PFSK-1 (cell line): ENCODE results near the gene SND1.

Experiments
- SIN3A ChIP-seq: IDR thresholded peaks from 2 replicates; pipeline ENCODE4 v1.6.1; 2012; ENCODE audit warnings: mild to moderate bottlenecking, low read length, moderate library complexity, borderline replicate concordance; ENCODE audit not compliant: insufficient read depth
- TAF1 ChIP-seq: IDR thresholded peaks from 2 replicates; pipeline ENCODE4 v1.6.1; 2012; ENCODE audit warnings: low read length, control low read depth, borderline replicate concordance; ENCODE audit not compliant: insufficient read depth
- TF ChIP-seq, protein P1 (sequence below), 2 experiments: IDR thresholded peaks; 2 replicates each; pipeline versions ENCODE4 v1.6.1 to v1.8.0; 2011 to 2012; ENCODE audit warnings: low read depth in 2 of 2, low read length in 2 of 2, control low read depth in 1 of 2, inconsistent platforms in 1 of 2, mild to moderate bottlenecking in 1 of 2, moderate library complexity in 1 of 2; ENCODE audit not compliant: insufficient read depth in 1 of 2

DNA sequence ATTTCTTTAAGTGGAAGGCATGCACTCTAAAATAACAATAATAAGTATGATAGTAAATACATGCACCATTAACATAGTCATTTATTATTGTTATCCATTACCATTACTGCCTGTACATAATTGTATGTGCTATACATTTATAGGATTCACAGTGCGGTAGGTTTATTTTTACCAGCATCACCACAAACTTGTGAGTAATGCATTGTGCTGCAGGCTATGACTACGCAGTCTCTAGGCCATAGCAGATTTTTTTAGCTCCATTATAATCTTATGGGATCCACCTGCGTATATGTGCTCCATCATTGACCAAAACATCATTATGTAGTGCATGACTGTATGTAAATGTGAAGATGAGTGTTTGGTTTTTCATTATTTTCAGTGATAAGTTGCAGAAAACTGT, 219.2 kb downstream of the SND1 start:
- no peak for TF ChIP-seq TAF1
- TF ChIP-seq, protein P1, sequence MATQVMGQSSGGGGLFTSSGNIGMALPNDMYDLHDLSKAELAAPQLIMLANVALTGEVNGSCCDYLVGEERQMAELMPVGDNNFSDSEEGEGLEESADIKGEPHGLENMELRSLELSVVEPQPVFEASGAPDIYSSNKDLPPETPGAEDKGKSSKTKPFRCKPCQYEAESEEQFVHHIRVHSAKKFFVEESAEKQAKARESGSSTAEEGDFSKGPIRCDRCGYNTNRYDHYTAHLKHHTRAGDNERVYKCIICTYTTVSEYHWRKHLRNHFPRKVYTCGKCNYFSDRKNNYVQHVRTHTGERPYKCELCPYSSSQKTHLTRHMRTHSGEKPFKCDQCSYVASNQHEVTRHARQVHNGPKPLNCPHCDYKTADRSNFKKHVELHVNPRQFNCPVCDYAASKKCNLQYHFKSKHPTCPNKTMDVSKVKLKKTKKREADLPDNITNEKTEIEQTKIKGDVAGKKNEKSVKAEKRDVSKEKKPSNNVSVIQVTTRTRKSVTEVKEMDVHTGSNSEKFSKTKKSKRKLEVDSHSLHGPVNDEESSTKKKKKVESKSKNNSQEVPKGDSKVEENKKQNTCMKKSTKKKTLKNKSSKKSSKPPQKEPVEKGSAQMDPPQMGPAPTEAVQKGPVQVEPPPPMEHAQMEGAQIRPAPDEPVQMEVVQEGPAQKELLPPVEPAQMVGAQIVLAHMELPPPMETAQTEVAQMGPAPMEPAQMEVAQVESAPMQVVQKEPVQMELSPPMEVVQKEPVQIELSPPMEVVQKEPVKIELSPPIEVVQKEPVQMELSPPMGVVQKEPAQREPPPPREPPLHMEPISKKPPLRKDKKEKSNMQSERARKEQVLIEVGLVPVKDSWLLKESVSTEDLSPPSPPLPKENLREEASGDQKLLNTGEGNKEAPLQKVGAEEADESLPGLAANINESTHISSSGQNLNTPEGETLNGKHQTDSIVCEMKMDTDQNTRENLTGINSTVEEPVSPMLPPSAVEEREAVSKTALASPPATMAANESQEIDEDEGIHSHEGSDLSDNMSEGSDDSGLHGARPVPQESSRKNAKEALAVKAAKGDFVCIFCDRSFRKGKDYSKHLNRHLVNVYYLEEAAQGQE (IDR thresholded peaks at IDR 0.05; ENCODE audit: insufficient read depth in 1 of 2, low read depth in 2 of 2, low read length in 2 of 2), result no peak
- no peak for TF ChIP-seq SIN3A
